KMS-11 (cell line): ENCODE measurements around the gene RENBP.

Experiments
- H2AFZ ChIP-seq: fragments of 200-600 bp; sonication (generic); 2 replicates; pipeline ENCODE4 v1.6.1; 2016; ENCODE audit warnings: antibody characterized with exemption, mixed run types, low read depth
- H3K27ac ChIP-seq: fragments of 200-600 bp; sonication (generic); 2 replicates; pipeline ENCODE4 v1.6.1; 2016; ENCODE audit warnings: mild to moderate bottlenecking, mixed run types
- H3K27me3 ChIP-seq: fragments of 200-600 bp; sonication (generic); 2 replicates; pipeline ENCODE4 v1.6.1; 2017; ENCODE audit warnings: mild to moderate bottlenecking, low read depth, mixed run types, moderate library complexity; ENCODE audit not compliant: insufficient read depth
- H3K36me3 ChIP-seq: fragments of 200-600 bp; sonication (generic); 2 replicates; pipeline ENCODE4 v1.6.1; 2017; ENCODE audit warnings: mild to moderate bottlenecking, mixed run types; ENCODE audit not compliant: insufficient read depth
- H3K4me1 ChIP-seq: fragments of 200-600 bp; sonication (generic); 2 replicates; pipeline ENCODE4 v1.6.1; 2016; ENCODE audit warnings: mild to moderate bottlenecking, low read depth, mixed run types; ENCODE audit not compliant: poor library complexity, severe bottlenecking
- H3K4me2 ChIP-seq: fragments of 200-600 bp; sonication (generic); 2 replicates; pipeline ENCODE4 v1.7.0; 2016; ENCODE audit warnings: mild to moderate bottlenecking, mixed run types
- H3K4me3 ChIP-seq: fragments of 200-600 bp; sonication (generic); IDR thresholded peaks from 2 replicates; pipeline ENCODE4 v1.6.1; 2017; ENCODE audit warnings: low read depth, low read length, mixed read lengths; ENCODE audit not compliant: insufficient read depth
- H3K79me2 ChIP-seq: fragments of 200-600 bp; sonication (generic); 2 replicates; pipeline ENCODE4 v1.6.1; 2016; ENCODE audit warnings: low read depth, mixed run types; ENCODE audit not compliant: insufficient read depth
- H3K9ac ChIP-seq: fragments of 200-600 bp; sonication (generic); 2 replicates; pipeline ENCODE4 v1.6.1; 2016; ENCODE audit warnings: mild to moderate bottlenecking, mixed run types
- H4K20me1 ChIP-seq: fragments of 200-600 bp; sonication (generic); 2 replicates; pipeline ENCODE4 v1.6.1; 2016; ENCODE audit warnings: mild to moderate bottlenecking, mixed run types; ENCODE audit not compliant: insufficient read depth
- TF ChIP-seq, protein P1 (sequence below): fragments of 200-600 bp; sonication (generic); conservative IDR thresholded peaks from 2 replicates; pipeline ENCODE4 v1.6.1; 2017; ENCODE audit warnings: low read depth, mild to moderate bottlenecking, antibody characterized with exemption, low read length, moderate library complexity, mixed read lengths

The RENBP gene

DNA sequence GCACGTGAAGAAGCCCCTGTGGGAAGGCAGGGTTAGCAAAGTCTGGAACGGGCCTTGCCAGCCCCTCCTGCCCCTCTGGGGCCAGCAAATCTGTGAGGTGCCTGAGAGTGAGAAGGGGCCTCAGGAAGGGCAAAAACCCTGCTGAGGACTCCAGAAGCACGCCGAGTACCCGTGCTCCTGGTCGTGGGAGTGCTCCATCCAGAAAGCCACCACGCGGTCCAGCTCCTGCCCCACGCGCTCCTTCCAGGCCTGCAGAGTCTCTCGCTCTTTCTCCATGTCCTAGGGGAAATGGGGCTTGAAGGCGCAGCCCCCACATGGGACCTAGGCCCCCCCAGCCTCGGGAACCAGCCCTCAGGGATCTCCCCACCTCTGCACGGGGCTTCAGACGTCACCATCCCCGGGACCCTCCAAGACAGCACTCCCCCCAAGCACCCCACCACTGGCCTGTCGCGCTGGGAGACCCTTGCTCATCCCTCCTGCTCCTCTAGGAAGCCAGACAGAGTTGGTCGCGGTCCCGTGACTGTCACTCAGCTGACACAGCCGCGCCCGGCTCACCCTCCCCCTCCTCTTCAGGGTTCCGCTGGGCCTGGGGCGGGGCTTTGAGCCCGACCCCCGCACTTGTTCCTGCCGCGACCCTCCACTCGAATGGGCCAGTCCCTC is at the start of gene RENBP:
TSS of gene RENBP (minus strand) at position 504 of the 660 bp plus-strand sequence. CDS start at position 471, 33 bp downstream.
- Histone ChIP-seq H3K27ac (no peak within 1 kb of the TSS), H3K27me3 (no peaks in the 10 kb centered on the region), H3K36me3 (no peaks in the 10 kb centered on the region), H3K4me3 (no peak within 1 kb of the TSS), H3K79me2 (no peaks in the 10 kb centered on the region), H4K20me1 (no peaks in the 10 kb centered on the region), H3K9ac (no peak within 1 kb of the TSS), H2AFZ (no peak within 1 kb of the TSS), H3K4me1 (peaks cover 4% of the 10 kb centered on the region), H3K4me2 (no peak within 1 kb of the TSS)
- TF ChIP-seq, protein P1, sequence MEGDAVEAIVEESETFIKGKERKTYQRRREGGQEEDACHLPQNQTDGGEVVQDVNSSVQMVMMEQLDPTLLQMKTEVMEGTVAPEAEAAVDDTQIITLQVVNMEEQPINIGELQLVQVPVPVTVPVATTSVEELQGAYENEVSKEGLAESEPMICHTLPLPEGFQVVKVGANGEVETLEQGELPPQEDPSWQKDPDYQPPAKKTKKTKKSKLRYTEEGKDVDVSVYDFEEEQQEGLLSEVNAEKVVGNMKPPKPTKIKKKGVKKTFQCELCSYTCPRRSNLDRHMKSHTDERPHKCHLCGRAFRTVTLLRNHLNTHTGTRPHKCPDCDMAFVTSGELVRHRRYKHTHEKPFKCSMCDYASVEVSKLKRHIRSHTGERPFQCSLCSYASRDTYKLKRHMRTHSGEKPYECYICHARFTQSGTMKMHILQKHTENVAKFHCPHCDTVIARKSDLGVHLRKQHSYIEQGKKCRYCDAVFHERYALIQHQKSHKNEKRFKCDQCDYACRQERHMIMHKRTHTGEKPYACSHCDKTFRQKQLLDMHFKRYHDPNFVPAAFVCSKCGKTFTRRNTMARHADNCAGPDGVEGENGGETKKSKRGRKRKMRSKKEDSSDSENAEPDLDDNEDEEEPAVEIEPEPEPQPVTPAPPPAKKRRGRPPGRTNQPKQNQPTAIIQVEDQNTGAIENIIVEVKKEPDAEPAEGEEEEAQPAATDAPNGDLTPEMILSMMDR: no peak

DNA sequence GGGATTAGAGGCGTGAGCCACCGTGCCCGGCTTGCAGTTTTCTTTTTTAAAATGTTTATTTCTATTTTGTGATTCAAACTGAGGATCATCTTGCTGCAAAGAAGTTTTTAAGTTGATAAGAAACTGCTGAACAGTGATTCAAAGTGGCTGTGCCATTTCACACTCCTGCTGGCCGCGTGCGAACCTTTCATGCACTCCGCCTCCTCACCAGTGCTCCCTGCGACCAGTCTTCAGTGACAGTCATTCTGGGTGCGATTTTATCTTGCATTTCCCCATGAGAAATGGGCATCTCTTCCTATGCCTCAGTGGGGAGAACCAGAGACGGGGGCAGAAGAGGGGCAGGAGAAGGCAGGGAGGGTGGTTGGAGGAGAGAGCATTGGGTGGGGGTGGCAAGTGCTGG is 49.5 kb upstream of the RENBP start:
- Histone ChIP-seq H3K27me3 (no peaks in the 10 kb centered on the region), H3K79me2 (no peaks in the 10 kb centered on the region), H3K4me1 (no peaks in the 10 kb centered on the region), H3K4me2 (no peak overlapping the region), H3K4me3 (no peak overlapping the region), H3K9ac (no peak overlapping the region), H3K27ac (no peak overlapping the region), H4K20me1 (no peaks in the 10 kb centered on the region), H3K36me3 (no peaks in the 10 kb centered on the region), H2AFZ (no peak overlapping the region)
- TF ChIP-seq, protein P1: no peak

DNA sequence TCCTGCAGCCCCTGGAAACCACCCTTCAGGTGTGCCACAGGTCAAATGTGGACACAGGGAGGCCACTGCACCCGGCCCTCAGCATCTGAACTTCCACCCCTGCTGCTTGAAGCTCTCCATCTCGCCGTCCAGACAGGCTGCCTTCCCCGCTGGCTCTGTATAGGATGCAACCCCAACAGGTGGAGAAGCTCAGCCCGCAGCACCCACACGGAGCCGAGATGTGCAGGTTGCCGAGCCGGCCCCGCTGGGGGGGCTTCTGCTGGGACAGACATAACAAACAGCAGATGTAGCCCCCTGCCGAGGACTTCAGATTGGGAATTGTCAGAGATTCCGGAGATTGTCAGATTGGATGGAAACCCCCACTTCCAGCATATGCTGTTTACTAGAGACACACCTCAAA is 48.6 kb upstream of the RENBP start:
- H2AFZ ChIP-seq: no peak overlapping the region
- H3K27ac ChIP-seq: no peak overlapping the region
- H4K20me1 ChIP-seq: no peaks in the 10 kb centered on the region
- H3K79me2 ChIP-seq: no peaks in the 10 kb centered on the region
- no peak overlapping the region for H3K4me3 ChIP-seq
- TF ChIP-seq, protein P1: no peak
- H3K27me3 ChIP-seq: no peaks in the 10 kb centered on the region
- no peak overlapping the region for H3K9ac ChIP-seq
- no peak overlapping the region for H3K4me2 ChIP-seq
- H3K36me3 ChIP-seq: no peaks in the 10 kb centered on the region
- H3K4me1 ChIP-seq: peaks cover 1% of the 10 kb centered on the region

GRCh38 chrX:153992180-153992579 is 47.7 kb upstream of the RENBP start:
- no peaks in the 10 kb centered on the region for H3K79me2 ChIP-seq
- no peak overlapping the region for H3K27ac ChIP-seq
- no peak overlapping the region for H2AFZ ChIP-seq
- no peak overlapping the region for H3K4me3 ChIP-seq
- H3K36me3 ChIP-seq: no peaks in the 10 kb centered on the region
- TF ChIP-seq, protein P1: no peak
- no peak overlapping the region for H3K9ac ChIP-seq
- peaks cover 8% of the 10 kb centered on the region for H3K4me1 ChIP-seq
- no peaks in the 10 kb centered on the region for H4K20me1 ChIP-seq
- no peaks in the 10 kb centered on the region for H3K27me3 ChIP-seq
- H3K4me2 ChIP-seq: no peak overlapping the region
